Smooth muscle cell (in vitro differentiated cells): Measurements from ENCODE around the gene P4HTM. TPM values are rescaled to one million over a fixed set of nuclear protein-coding genes. Genes with fewer than 3 reads are reported as not detected.

Experiments used
- DNase-seq: peaks from one replicate; lab custom pipeline; 2025; ENCODE audit not compliant: unreplicated experiment; lab: John Stamatoyannopoulos, UW
- H2AFZ ChIP-seq: fragments of 200-600 bp; sonication (generic); 2 replicates; pipeline ENCODE4 v1.6.0; 2016; ENCODE audit warnings: antibody characterized with exemption, low read depth, mild to moderate bottlenecking
- H3F3A ChIP-seq: fragments of 200-600 bp; sonication (generic); 2 replicates; pipeline ENCODE4 v1.6.0; 2017; ENCODE audit warnings: antibody characterized with exemption, low read depth
- H3K27ac ChIP-seq: fragments of 200-600 bp; sonication (generic); 2 replicates; pipeline ENCODE4 v1.5.1; 2016; ENCODE audit warnings: low read depth, mild to moderate bottlenecking
- H3K27me3 ChIP-seq: fragments of 200-600 bp; sonication (generic); 2 replicates; pipeline ENCODE4 v1.6.1; 2016; ENCODE audit warnings: low read depth, mild to moderate bottlenecking
- H3K36me3 ChIP-seq: fragments of 200-600 bp; sonication (generic); 2 replicates; pipeline ENCODE4 v1.5.1; 2016; ENCODE audit warnings: low read depth
- H3K4me1 ChIP-seq: fragments of 200-600 bp; sonication (generic); 2 replicates; pipeline ENCODE4 v1.5.1; 2016; ENCODE audit warnings: low read depth
- H3K4me2 ChIP-seq: fragments of 200-600 bp; sonication (generic); 2 replicates; pipeline ENCODE4 v1.6.0; 2016; ENCODE audit warnings: mild to moderate bottlenecking
- H3K4me3 ChIP-seq: fragments of 200-600 bp; sonication (generic); 2 replicates; pipeline ENCODE4 v1.5.1; 2016; ENCODE audit warnings: mild to moderate bottlenecking
- H3K79me2 ChIP-seq: fragments of 200-600 bp; sonication (generic); 2 replicates; pipeline ENCODE4 v1.6.0; 2016; ENCODE audit warnings: low read depth, mild to moderate bottlenecking
- H3K9ac ChIP-seq: fragments of 200-600 bp; sonication (generic); 2 replicates; pipeline ENCODE4 v1.6.0; 2016; ENCODE audit warnings: low read depth
- H3K9me3 ChIP-seq: fragments of 200-600 bp; sonication (generic); replicated peaks from 2 replicates; pipeline ENCODE4 v1.5.1; 2016; ENCODE audit warnings: low read depth
- H4K20me1 ChIP-seq: fragments of 200-600 bp; sonication (generic); 2 replicates; pipeline ENCODE4 v1.6.0; 2016; ENCODE audit warnings: low read depth
- WGBS: methylation state at CpG from one replicate; pipeline ENCODE4 v1.1.7; 2016; ENCODE audit warnings: low lambda C conversion rate; 5-methylcytosine and 5-hydroxymethylcytosine counted together
- polyA plus RNA-seq: library from polyadenylated mRNA; unstranded; fragments of >200 nt; fragmentation: Nextera tagmentation; extraction: Ambion mirVana; gene quantifications from 2 replicates; pipeline ENCODE4 v1.2.1, GENCODE V29; 2016
- total RNA-seq: library from RNA; depleted of rRNA; stranded (reverse); fragments of >200 nt; gene quantifications from 2 replicates; pipeline ENCODE4 v1.2.3, GENCODE V29; 2014
- TF ChIP-seq, protein P1 (sequence below): fragments of 200-600 bp; sonication (generic); IDR thresholded peaks from 2 replicates; pipeline ENCODE4 v1.5.1; 2017; ENCODE audit warnings: borderline replicate concordance, mild to moderate bottlenecking, antibody characterized with exemption; ENCODE audit not compliant: insufficient read depth, poor library complexity, severe bottlenecking

Gene P4HTM
- total and polyA plus RNA-seq, 2 experiments from 2014 or later, result 22.7 to 29.9 TPM

DNA sequence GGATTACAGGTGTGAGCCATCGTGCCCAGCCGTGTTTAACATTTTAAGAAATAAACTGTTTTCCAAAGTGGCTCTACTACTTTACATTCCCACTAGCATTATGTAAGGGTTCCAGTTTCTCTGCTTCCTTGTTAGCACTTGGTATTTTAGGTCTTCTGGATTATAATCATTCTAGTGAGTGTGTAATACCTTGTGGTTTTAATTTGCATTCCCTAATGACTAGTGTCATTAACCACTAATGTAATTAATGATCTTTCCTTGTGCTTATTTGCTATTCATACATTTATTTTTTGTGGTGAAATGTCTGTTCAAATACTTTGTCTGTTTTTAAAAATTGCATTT lies 40.7 kb upstream of the P4HTM start:
- Histone ChIP-seq H3K4me1 (no peaks in the 10 kb centered on the region), H3K27me3 (no peaks in the 10 kb centered on the region), H3F3A (no peaks in the 10 kb centered on the region), H2AFZ (no peak overlapping the region), H4K20me1 (peaks cover 80% of the 10 kb centered on the region), H3K9me3 (no peaks in the 10 kb centered on the region), H3K27ac (peak overlapping the region; percentile 16), H3K79me2 (peaks cover 66% of the 10 kb centered on the region), H3K4me3 (no peak overlapping the region), H3K9ac (no peak overlapping the region), H3K4me2 (peak overlapping the region; percentile 48), H3K36me3 (no peaks in the 10 kb centered on the region)
- TF ChIP-seq, protein P1, sequence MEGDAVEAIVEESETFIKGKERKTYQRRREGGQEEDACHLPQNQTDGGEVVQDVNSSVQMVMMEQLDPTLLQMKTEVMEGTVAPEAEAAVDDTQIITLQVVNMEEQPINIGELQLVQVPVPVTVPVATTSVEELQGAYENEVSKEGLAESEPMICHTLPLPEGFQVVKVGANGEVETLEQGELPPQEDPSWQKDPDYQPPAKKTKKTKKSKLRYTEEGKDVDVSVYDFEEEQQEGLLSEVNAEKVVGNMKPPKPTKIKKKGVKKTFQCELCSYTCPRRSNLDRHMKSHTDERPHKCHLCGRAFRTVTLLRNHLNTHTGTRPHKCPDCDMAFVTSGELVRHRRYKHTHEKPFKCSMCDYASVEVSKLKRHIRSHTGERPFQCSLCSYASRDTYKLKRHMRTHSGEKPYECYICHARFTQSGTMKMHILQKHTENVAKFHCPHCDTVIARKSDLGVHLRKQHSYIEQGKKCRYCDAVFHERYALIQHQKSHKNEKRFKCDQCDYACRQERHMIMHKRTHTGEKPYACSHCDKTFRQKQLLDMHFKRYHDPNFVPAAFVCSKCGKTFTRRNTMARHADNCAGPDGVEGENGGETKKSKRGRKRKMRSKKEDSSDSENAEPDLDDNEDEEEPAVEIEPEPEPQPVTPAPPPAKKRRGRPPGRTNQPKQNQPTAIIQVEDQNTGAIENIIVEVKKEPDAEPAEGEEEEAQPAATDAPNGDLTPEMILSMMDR, result no peak
- no peak for DNase-seq
- WGBS, result 83% methylated on average over 2 of the region's 2 CpGs

DNA sequence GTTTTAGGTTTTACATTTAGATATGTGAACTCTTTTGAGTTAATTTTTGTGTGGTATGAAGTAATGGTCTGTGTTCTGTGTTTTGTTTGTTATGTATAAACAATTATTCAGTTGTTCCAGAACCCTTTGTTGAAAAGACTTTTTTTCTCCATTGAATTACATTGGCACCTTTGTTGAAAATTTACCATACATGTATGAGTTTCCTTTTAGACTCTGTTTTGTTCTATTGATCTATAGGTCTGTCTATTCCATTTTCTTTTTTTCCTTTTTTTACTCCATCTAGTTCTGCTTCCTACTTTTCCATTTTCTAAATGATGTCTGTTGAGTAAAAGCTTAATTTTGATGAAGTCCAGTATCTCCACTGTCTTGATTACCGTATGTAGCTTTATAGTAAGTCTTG lies 40.0 kb upstream of the P4HTM start:
- Histone ChIP-seq H3K27ac (no peak overlapping the region), H2AFZ (no peak overlapping the region), H4K20me1 (peaks cover 75% of the 10 kb centered on the region), H3K27me3 (no peaks in the 10 kb centered on the region), H3K9ac (no peak overlapping the region), H3K79me2 (peaks cover 59% of the 10 kb centered on the region), H3K4me2 (no peak overlapping the region), H3K4me1 (no peaks in the 10 kb centered on the region), H3K9me3 (no peaks in the 10 kb centered on the region), H3K4me3 (no peak overlapping the region), H3K36me3 (no peaks in the 10 kb centered on the region), H3F3A (no peaks in the 10 kb centered on the region)
- no peak for DNase-seq
- TF ChIP-seq, protein P1, result no peak
- 81% methylated on average over 1 of the region's 1 CpG for WGBS

DNA sequence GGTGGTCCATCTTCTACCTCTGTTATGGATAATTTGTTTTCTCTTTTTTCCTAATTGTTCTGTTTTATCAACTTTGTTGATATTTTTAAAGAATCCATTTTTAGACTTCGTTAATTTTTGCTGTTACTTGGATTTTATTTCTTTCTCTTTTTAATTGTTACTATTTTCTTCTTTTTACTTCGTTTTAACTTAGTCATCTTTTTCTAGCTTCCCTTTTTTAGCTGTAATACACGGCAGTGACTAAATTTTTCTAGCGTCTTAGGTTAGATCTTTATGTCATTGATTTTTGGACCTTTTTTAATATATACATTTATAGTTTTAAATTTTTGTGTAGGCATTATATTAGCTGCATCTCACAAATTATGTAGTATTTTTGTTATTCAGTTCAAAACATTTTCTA lies 38.3 kb upstream of the P4HTM start:
- H4K20me1 ChIP-seq, result peaks cover 78% of the 10 kb centered on the region
- H3K9me3 ChIP-seq, result no peaks in the 10 kb centered on the region
- H3K27me3 ChIP-seq, result no peaks in the 10 kb centered on the region
- 99% methylated on average over 4 of the region's 4 CpGs for WGBS
- TF ChIP-seq, protein P1, result no peak
- no peak overlapping the region for H3K27ac ChIP-seq
- no peak for DNase-seq
- no peaks in the 10 kb centered on the region for H3K4me1 ChIP-seq
- H3K36me3 ChIP-seq, result no peaks in the 10 kb centered on the region
- H3K4me2 ChIP-seq, result no peak overlapping the region
- H2AFZ ChIP-seq, result no peak overlapping the region
- H3K79me2 ChIP-seq, result peaks cover 58% of the 10 kb centered on the region
- H3F3A ChIP-seq, result no peaks in the 10 kb centered on the region
- no peak overlapping the region for H3K4me3 ChIP-seq
- H3K9ac ChIP-seq, result no peak overlapping the region

DNA sequence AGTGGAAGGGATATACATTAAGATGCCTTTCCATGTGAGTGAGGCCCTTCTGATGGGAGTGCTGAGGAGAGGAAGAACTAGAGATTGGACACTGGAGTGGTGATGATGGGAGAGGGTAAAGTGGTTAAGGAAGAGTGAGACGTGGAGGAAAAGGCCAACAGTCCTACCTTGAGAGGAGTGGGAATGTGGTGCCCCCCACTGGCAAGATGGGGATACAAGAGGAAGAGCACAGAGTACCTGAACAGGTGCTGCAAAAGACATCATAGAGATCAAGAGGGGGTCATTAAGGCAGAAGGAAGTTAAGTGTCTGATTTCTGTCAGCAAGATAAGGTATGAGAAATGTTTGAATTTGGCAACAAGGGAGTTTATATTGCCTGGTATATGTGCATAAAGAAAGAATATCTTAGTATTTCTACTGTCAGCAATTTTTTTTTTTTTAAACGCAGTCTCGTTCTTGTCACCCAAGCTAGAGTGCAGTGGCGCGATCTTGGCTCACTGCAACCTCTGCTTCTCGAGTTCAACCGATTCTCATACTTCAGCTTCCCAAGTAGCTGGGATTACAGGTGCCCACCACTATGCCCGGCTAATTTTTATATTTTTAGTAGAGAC lies 37.4 kb upstream of the P4HTM start:
- Histone ChIP-seq H3K4me1 (no peaks in the 10 kb centered on the region), H3K79me2 (peaks cover 61% of the 10 kb centered on the region), H4K20me1 (peaks cover 81% of the 10 kb centered on the region), H3F3A (no peaks in the 10 kb centered on the region), H3K4me2 (no peak overlapping the region), H3K4me3 (no peak overlapping the region), H3K9ac (no peak overlapping the region), H3K9me3 (no peaks in the 10 kb centered on the region), H2AFZ (no peak overlapping the region), H3K36me3 (no peaks in the 10 kb centered on the region), H3K27ac (no peak overlapping the region), H3K27me3 (no peaks in the 10 kb centered on the region)
- DNase-seq, result no peak
- WGBS, result 94% methylated on average over 8 of the region's 8 CpGs
- TF ChIP-seq, protein P1, result peak; percentile 30
